Measurements from ENCODE around the gene DPP6.

GRCh38 chr7:154171422-154171821 lies 119.2 kb downstream of the DPP6 start:
- no peak for TF ChIP-seq CTCF (IDR thresholded peaks at IDR 0.05)
- TF ChIP-seq EP300 (IDR thresholded peaks at IDR 0.05; ENCODE audit: low read depth), result no peak
- TF ChIP-seq POLR2A (IDR thresholded peaks at IDR 0.05), result no peak
- no peak for TF ChIP-seq POLR2AphosphoS5 (IDR thresholded peaks at IDR 0.05)

Data from transverse colon (tissue), 4 donors.